ENCODE results near the gene CYP26C1. TPM values are rescaled to one million over a fixed set of nuclear protein-coding genes. Genes with fewer than 3 reads are reported as not detected.

CYP26C1 gene
- total RNA-seq, 1 donor from 2014 or later = 0.35 TPM

GRCh38 chr10:93028883-93029282 is 31.7 kb upstream of the CYP26C1 start:
- H3K27me3 ChIP-seq = no peaks in the 10 kb centered on the region
- H3K4me1 ChIP-seq = no peaks in the 10 kb centered on the region
- H3K9me3 ChIP-seq = no peaks in the 10 kb centered on the region
- ATAC-seq = no peak
- H3K27ac ChIP-seq = no peak overlapping the region
- H3K4me3 ChIP-seq = no peak overlapping the region
- DNase-seq = no peak
- intact Hi-C loops (cut with DNase I) = no loop called here
- no peaks in the 10 kb centered on the region for H3K36me3 ChIP-seq
- TF ChIP-seq, protein P1, sequence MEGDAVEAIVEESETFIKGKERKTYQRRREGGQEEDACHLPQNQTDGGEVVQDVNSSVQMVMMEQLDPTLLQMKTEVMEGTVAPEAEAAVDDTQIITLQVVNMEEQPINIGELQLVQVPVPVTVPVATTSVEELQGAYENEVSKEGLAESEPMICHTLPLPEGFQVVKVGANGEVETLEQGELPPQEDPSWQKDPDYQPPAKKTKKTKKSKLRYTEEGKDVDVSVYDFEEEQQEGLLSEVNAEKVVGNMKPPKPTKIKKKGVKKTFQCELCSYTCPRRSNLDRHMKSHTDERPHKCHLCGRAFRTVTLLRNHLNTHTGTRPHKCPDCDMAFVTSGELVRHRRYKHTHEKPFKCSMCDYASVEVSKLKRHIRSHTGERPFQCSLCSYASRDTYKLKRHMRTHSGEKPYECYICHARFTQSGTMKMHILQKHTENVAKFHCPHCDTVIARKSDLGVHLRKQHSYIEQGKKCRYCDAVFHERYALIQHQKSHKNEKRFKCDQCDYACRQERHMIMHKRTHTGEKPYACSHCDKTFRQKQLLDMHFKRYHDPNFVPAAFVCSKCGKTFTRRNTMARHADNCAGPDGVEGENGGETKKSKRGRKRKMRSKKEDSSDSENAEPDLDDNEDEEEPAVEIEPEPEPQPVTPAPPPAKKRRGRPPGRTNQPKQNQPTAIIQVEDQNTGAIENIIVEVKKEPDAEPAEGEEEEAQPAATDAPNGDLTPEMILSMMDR (IDR thresholded peaks at IDR 0.05) = no peak

GRCh38 chr10:93030409-93030808 is 30.2 kb upstream of the CYP26C1 start:
- H3K27ac ChIP-seq = no peak overlapping the region
- intact Hi-C loops (cut with DNase I) = no loop called here
- no peaks in the 10 kb centered on the region for H3K27me3 ChIP-seq
- TF ChIP-seq, protein P1 (IDR thresholded peaks at IDR 0.05) = no peak
- H3K9me3 ChIP-seq = no peaks in the 10 kb centered on the region
- no peak for ATAC-seq
- DNase-seq = no peak
- no peaks in the 10 kb centered on the region for H3K36me3 ChIP-seq
- no peak overlapping the region for H3K4me3 ChIP-seq
- H3K4me1 ChIP-seq = no peaks in the 10 kb centered on the region

DNA sequence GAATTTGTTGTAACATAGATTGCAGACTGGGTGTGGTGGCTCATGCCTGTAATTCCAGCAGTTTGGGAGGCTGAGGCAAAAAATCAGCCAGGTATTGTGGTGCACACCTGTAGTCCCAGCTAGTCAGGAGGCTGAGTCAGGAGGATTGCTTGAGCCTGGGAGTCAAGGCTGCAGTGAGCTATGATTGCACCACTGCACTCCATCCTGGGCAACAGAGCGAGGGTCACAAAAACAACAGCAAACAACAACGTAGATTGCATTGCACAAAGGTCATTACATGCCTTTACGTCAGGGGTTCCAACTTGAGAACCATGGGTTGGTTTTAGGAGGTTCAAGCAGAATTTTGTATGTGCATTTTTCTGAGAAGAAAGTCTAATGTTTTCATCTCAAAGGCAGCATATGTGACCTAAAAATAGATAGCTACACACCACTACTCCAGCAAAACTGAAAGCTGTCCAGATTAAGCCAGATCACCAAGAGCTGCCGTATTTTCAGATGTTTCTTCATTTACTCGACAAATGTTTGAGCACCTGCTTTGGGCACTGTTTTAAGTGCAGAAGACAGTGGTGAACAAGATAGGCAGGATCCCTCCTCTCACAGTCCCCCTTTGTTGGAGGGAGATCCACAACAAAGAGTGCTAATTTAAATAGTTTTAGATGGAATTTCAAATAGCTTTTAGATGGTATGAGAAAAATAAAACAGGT is 28.3 kb upstream of the CYP26C1 start:
- Histone ChIP-seq H3K36me3 (no peaks in the 10 kb centered on the region), H3K9me3 (no peaks in the 10 kb centered on the region), H3K4me1 (no peaks in the 10 kb centered on the region), H3K27ac (no peak overlapping the region), H3K27me3 (no peaks in the 10 kb centered on the region), H3K4me3 (no peak overlapping the region)
- TF ChIP-seq, protein P1 (IDR thresholded peaks at IDR 0.05) = no peak
- ATAC-seq (no peak), DNase-seq (no peak)
- intact Hi-C loops (cut with DNase I) = no loop called here

- no peaks in the 10 kb centered on the region for H3K36me3 ChIP-seq
- no peak overlapping the region for H3K4me3 ChIP-seq
- ATAC-seq = no peak
- TF ChIP-seq, protein P1 (IDR thresholded peaks at IDR 0.05) = no peak
- no peak overlapping the region for H3K27ac ChIP-seq
- DNase-seq = no peak
- H3K27me3 ChIP-seq = no peaks in the 10 kb centered on the region
- no peaks in the 10 kb centered on the region for H3K4me1 ChIP-seq
- no peaks in the 10 kb centered on the region for H3K9me3 ChIP-seq
- intact Hi-C loops (cut with DNase I) = no loop called here
Observed at GRCh38 chr10:93032809-93033137, 27.8 kb upstream of the CYP26C1 start.

- intact Hi-C loops (cut with DNase I) = no loop called here
- Histone ChIP-seq H3K27me3 (no peaks in the 10 kb centered on the region), H3K27ac (no peak overlapping the region), H3K4me1 (no peaks in the 10 kb centered on the region), H3K4me3 (no peak overlapping the region), H3K36me3 (no peaks in the 10 kb centered on the region), H3K9me3 (no peaks in the 10 kb centered on the region)
- DNase-seq (no peak), ATAC-seq (no peak)
- TF ChIP-seq, protein P1 (IDR thresholded peaks at IDR 0.05) = no peak
Observed at GRCh38 chr10:93034426-93034825, 26.2 kb upstream of the CYP26C1 start.

DNA sequence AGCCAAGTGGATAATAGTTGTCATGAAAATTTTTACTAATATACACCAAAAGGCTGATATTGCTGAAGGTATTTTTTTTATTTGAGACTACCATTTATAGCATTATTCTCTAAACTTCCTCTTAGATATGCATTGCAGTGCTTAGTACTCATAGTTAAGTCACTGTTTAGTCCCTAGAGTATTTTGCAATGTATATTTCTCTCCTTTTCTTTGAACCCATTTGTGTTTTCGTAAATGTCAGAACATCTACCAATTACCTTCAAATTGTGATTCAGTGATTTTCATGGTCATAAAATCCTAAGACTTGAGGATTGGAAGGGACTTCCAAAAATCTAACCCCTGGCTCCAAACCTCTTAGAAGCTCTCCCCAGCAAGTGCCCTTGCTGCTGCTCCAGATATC is 21.5 kb upstream of the CYP26C1 start:
- H3K4me3 ChIP-seq = no peak overlapping the region
- no peaks in the 10 kb centered on the region for H3K27me3 ChIP-seq
- intact Hi-C loops (cut with DNase I) = no loop called here
- ATAC-seq (no peak), DNase-seq (no peak)
- H3K9me3 ChIP-seq = no peaks in the 10 kb centered on the region
- TF ChIP-seq, protein P1 (IDR thresholded peaks at IDR 0.05) = no peak
- H3K4me1 ChIP-seq = no peaks in the 10 kb centered on the region
- no peaks in the 10 kb centered on the region for H3K36me3 ChIP-seq
- no peak overlapping the region for H3K27ac ChIP-seq

Data from upper lobe of right lung (tissue), 1 donor.